IPS DF 6.9 (cell line): Measurements from ENCODE around the gene TSPAN33.

ENCODE experiments used
- DNase-seq: peaks from one replicate; pipeline ENCODE4 v3.0.0-alpha.2; 2013; ENCODE audit warnings: low read depth, low spot score
- H3K27ac ChIP-seq: one replicate; pipeline ENCODE4 v1.5.1; 2013; ENCODE audit warnings: low read length, control low read depth
- H3K27me3 ChIP-seq: 2 replicates; pipeline ENCODE4 v1.6.1; 2013; ENCODE audit warnings: mild to moderate bottlenecking, low read length; ENCODE audit not compliant: control insufficient read depth, insufficient read depth
- H3K36me3 ChIP-seq: 2 replicates; pipeline ENCODE4 v1.6.1; 2013; ENCODE audit warnings: low read length; ENCODE audit not compliant: control insufficient read depth, insufficient read depth
- H3K4me1 ChIP-seq: 2 replicates; pipeline ENCODE4 v1.6.1; 2013; ENCODE audit warnings: low read length; ENCODE audit not compliant: control insufficient read depth, insufficient read depth
- H3K4me3 ChIP-seq: 2 replicates; pipeline ENCODE4 v1.5.1; 2013; ENCODE audit warnings: mild to moderate bottlenecking, low read length
- H3K9me3 ChIP-seq: 2 replicates; pipeline ENCODE4 v1.6.1; 2013; ENCODE audit warnings: low read length, inconsistent platforms; ENCODE audit not compliant: control insufficient read depth, insufficient read depth
- WGBS: extraction: QIAGEN DNeasy Blood & Tissue Kit; methylation state at CpG from one replicate; pipeline ENCODE4 v1.1.7; 2013; ENCODE audit warnings: mixed read lengths, missing lambda C conversion rate; ENCODE audit not compliant: insufficient read length, insufficient coverage; 5-methylcytosine and 5-hydroxymethylcytosine counted together

TSPAN33 gene

GRCh38 chr7:129160161-129160905, 15.8 kb downstream of the TSPAN33 start:
- H3K9me3 ChIP-seq, result no peaks in the 10 kb centered on the region; the same call in 1 of the 2 replicates
- no peak overlapping the region for H3K4me3 ChIP-seq
- no peaks in the 10 kb centered on the region for H3K27me3 ChIP-seq
- H3K36me3 ChIP-seq, result no peaks in the 10 kb centered on the region
- H3K4me1 ChIP-seq, result no peaks in the 10 kb centered on the region
- no CpG with 5 or more reads among the region's 3 CpGs for WGBS
- H3K27ac ChIP-seq, result no peak overlapping the region
- DNase-seq, result no peak

- DNase-seq, result no peak
- H3K27ac ChIP-seq, result no peak overlapping the region
- no peaks in the 10 kb centered on the region for H3K27me3 ChIP-seq
- H3K9me3 ChIP-seq, result no peaks in the 10 kb centered on the region; the same call in 1 of the 2 replicates
- WGBS, result no CpG with 5 or more reads among the region's 5 CpGs
- H3K36me3 ChIP-seq, result no peaks in the 10 kb centered on the region
- no peaks in the 10 kb centered on the region for H3K4me1 ChIP-seq
- H3K4me3 ChIP-seq, result no peak overlapping the region
These were observed 17.2 kb downstream of the TSPAN33 start for GRCh38 chr7:129161524-129162225.

DNA sequence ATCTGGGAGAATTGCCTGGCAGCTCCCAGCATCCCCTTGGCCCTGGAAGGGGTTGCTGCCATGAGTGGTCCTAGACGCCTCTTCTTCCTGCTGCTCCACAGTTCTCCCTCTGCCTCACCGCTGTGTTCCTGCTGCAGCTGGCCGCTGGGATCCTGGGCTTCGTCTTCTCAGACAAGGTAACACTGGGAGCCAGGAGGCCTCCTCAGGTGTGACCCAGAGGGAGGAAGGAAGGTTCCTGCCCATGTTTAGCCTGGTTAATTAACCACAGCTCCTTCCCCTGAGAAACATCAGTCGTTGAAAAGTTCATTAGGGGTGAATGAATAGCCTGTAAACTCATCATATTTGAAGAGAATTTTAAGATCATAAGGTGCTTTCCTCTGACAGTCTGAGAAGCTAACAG, 18.2 kb downstream of the TSPAN33 start:
- no peaks in the 10 kb centered on the region for H3K27me3 ChIP-seq
- no peak overlapping the region for H3K4me3 ChIP-seq
- H3K36me3 ChIP-seq, result no peaks in the 10 kb centered on the region
- H3K27ac ChIP-seq, result no peak overlapping the region
- no peaks in the 10 kb centered on the region for H3K4me1 ChIP-seq
- no peaks in the 10 kb centered on the region; the same call in 1 of the 2 replicates for H3K9me3 ChIP-seq
- no CpG with 5 or more reads among the region's 5 CpGs for whole genome bisulfite sequencing
- DNase-seq, result no peak

DNA sequence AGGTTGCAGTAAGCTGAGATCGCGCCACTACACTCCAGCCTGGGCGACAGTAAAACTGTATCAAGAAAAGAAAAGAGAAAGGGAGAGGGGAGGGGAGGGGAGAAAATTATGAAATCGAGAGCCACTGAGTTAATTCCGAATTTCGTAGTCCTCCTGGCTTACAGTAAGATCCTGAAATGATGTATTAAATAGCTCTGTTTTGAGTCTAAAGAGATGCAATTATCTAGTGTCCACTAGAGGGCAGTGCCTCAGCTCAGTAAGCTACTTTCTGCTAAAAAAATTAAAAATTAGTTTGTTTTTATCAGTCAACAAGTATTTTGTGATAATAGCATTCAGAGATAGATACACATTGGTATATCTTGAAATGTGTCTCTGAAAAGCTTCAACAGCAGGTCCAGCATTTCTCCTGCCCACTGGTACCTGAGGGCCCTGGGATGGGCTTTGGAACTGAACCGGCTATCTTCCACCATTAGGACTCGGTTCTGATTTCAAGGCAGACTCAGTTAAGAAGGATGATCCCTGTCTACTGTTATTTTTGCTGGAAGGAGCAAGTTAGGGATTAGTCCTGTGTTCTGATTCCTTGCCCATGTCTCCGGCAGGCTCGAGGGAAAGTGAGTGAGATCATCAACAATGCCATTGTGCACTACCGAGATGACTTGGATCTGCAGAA, 19.5 kb downstream of the TSPAN33 start:
- WGBS, result no CpG with 5 or more reads among the region's 11 CpGs
- DNase-seq, result no peak

GRCh38 chr7:129166745-129167144, 22.2 kb downstream of the TSPAN33 start:
- Histone ChIP-seq H3K36me3 (no peaks in the 10 kb centered on the region), H3K4me1 (no peaks in the 10 kb centered on the region; the same call in none of the 2 replicates), H3K27me3 (no peaks in the 10 kb centered on the region), H3K9me3 (no peaks in the 10 kb centered on the region), H3K4me3 (no peak overlapping the region), H3K27ac (no peak overlapping the region)
- WGBS, result no CpG with 5 or more reads among the region's 4 CpGs
- no peak for DNase-seq

More for the DNA sequence above, 19.5 kb downstream of the TSPAN33 start:
- H3K27me3 ChIP-seq, result no peaks in the 10 kb centered on the region
- no peaks in the 10 kb centered on the region for H3K36me3 ChIP-seq
- H3K4me1 ChIP-seq, result no peaks in the 10 kb centered on the region; the same call in 1 of the 2 replicates
- no peaks in the 10 kb centered on the region for H3K9me3 ChIP-seq
- no peak overlapping the region for H3K27ac ChIP-seq
- no peak overlapping the region for H3K4me3 ChIP-seq

GRCh38 chr7:129167817-129168216, 23.3 kb downstream of the TSPAN33 start:
- no CpG with 5 or more reads among the region's 4 CpGs for WGBS
- no peaks in the 10 kb centered on the region for H3K27me3 ChIP-seq
- no peaks in the 10 kb centered on the region; the same call in none of the 2 replicates for H3K4me1 ChIP-seq
- H3K36me3 ChIP-seq, result no peaks in the 10 kb centered on the region
- no peak overlapping the region for H3K27ac ChIP-seq
- no peak overlapping the region for H3K4me3 ChIP-seq
- H3K9me3 ChIP-seq, result no peaks in the 10 kb centered on the region
- no peak for DNase-seq

DNA sequence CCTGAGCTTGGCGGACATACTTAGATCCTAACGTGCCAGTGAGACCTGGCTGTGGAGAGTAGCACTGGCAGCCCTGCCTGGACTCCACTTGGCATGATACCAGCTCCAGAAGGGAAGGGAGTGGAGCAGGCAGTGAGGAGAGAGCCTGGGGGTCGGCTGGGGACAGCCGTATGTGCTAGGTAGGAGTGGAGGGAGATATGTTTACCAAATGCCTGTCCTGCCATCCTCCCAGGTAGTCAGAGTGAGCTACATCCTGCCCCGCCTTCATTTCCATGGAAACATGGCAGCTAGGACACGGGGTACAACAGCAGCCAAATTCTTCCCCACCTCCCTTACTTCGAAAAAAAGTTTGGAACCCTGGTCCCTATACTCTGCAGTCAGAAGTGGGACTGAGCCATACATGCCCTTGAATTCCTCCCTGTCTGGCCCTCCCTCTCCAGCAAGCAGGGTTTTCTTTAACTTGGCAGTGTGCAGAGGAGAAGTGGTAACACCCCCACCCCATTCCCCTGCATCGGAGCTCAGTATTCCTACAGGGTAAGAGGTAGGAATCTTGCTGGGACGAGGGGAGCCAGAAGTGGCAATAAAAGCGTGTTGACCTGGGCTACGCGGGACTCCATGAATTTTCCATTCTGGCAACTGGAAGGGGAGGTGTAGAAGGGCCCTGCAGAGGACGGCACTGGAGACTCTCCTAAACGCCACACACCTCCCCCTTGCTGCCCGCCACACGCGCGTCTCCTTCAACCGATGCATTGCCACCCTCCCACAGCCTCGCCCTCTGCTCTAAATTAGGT, 23.9 kb downstream of the TSPAN33 start:
- H3K36me3 ChIP-seq, result no peaks in the 10 kb centered on the region
- peak overlapping the region; percentile 25; the same call in 1 of the 2 replicates for H3K4me3 ChIP-seq
- no peaks in the 10 kb centered on the region for H3K9me3 ChIP-seq
- no peaks in the 10 kb centered on the region; the same call in none of the 2 replicates for H3K4me1 ChIP-seq
- whole genome bisulfite sequencing, result no CpG with 5 or more reads among the region's 20 CpGs
- H3K27me3 ChIP-seq, result no peaks in the 10 kb centered on the region
- DNase-seq, result no peak
- no peak overlapping the region for H3K27ac ChIP-seq

GRCh38 chr7:129169171-129169671, 24.7 kb downstream of the TSPAN33 start:
- Histone ChIP-seq H3K36me3 (no peaks in the 10 kb centered on the region), H3K27ac (no peak overlapping the region), H3K9me3 (no peaks in the 10 kb centered on the region), H3K27me3 (no peaks in the 10 kb centered on the region), H3K4me3 (peak overlapping the region; percentile 25; the same call in 1 of the 2 replicates), H3K4me1 (no peaks in the 10 kb centered on the region; the same call in none of the 2 replicates)
- no peak for DNase-seq
- WGBS, result no CpG with 5 or more reads among the region's 47 CpGs

DNA sequence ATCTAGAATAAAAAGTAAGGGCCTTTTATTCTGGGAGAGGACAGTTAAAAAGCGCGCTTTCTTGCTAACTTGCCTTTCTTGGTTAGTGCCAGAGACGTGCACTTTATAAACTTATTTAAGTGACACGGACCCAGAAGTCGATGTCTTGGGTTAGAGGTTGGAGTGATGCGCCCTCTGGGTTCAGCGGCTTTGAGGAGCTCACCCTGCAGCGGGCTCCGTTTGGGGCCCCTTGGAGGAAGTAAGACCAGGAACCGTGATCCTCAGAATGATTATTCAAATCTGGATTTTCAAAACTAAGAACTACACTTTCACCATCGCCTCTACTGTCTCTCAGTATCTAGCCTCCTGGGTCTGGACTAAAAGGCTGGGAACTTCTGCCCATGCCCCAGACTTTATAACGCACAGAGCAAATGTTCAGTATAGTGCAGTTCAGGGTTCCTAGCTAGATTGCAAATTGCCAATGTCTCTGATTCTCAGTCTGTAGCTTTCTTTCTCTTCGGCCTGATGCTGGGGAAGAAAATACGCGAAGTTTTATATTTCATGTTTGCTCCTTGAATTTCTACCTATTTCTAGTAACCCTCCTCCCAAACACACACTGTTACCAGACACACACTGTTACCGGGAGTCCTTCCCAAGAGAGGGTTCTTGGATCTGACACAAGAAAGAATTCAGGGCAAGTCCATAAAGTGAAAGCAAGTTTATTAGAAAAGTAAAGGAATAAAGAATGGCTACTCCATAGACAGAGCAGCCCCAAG, 25.4 kb downstream of the TSPAN33 start:
- H3K27ac ChIP-seq, result no peak overlapping the region
- no peaks in the 10 kb centered on the region for H3K9me3 ChIP-seq
- no peak for DNase-seq
- H3K36me3 ChIP-seq, result no peaks in the 10 kb centered on the region
- H3K27me3 ChIP-seq, result no peaks in the 10 kb centered on the region
- H3K4me1 ChIP-seq, result no peaks in the 10 kb centered on the region; the same call in none of the 2 replicates
- no CpG with 5 or more reads among the region's 16 CpGs for WGBS
- peak overlapping the region; percentile 9; the same call in 1 of the 2 replicates for H3K4me3 ChIP-seq
